GM18519 (cell line): ENCODE data around the gene PTCD1.

Experiments used
- ATAC-seq: cut with Tn5 transposase; IDR thresholded peaks from one replicate; pipeline ENCODE4 v1.9.1; 2021; ENCODE audit warnings: mild to moderate bottlenecking, moderate library complexity; ENCODE audit not compliant: unreplicated experiment, low FRiP score

Gene PTCD1

DNA sequence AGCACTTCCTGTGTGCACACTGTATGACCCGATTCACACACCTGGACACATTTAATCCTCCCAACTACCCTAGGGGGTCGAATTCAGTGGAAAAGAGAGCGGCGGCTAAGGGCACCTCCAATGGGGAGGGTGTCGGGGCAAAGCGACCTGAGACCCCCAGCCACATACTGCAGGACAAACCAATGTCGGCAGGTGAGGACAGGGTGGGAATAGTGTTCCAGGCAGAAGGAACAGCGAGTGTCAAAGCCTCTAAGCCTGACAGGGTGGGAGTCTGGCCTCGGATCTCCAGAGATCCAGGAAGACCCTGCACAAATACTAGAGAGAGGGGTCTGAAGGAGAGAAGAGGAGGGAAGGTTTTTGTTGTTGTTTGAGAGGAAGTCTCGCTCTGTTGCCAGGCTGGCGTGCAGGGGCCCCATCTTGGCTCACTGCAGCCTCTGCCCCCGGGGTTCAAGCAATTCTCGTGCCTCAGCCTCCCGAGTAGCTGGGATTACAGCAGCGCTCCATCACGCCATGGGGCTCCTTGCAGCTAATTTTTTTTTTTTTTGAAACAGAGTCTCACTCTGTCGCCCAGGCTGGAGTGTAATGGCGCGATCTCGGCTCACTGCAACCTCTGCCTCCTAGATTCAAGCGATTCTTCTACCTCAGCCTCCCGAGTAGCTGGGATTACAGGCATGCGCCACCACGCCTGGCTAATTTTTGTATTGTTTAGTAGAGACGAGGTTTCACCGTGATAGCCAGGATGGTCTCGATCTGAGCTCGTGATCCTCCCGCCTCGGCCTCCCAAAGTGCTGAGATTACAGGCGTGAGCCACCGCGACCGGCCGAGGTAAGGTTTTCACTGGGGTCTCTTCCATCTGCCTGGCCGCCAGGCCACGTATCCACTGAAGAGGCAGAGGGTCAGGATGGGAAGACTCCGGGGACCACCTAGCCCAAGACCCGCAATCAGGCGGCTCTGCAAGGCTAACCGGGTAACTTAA, 65.2 kb downstream of the PTCD1 start:
- no peak for ATAC-seq

DNA sequence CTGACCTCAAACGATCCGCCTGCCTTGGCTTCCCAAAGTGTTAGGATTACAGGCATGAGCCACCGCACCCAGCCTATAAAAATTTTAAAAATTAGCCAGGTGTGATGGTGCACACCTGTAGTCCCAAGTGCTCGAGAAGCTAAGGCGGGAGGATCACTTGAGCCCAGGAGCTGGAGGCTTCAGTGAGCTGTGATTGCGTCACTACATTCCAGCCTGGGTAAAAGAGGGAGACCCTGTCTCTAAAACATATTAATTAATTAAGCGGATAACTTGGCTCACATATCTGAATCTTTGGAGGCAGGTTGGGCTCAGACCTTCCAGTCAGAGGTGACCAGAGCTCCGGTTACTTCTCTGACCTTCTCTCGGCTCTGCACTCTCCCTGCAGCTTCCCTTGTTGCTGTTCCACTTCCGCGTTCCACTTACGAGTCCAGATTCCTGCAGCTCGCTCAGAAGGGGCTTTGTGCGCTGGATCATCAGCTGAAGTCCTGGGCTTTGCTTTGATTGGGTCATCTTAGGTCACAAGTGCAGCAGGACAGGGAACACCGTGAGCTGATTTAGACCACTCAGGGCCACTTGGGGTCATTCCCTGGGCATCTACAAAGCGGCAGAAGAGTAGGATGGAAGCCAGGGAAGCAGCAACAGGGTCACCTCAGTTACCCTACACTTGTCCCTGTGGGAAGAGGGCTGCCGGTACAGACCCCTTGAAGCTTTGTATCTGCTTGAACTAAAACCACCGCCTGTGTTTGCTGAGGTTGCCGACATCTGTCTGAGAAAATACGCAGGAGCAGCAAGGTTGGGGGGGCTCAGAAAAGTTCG, 66.1 kb downstream of the PTCD1 start:
- no peak for ATAC-seq

DNA sequence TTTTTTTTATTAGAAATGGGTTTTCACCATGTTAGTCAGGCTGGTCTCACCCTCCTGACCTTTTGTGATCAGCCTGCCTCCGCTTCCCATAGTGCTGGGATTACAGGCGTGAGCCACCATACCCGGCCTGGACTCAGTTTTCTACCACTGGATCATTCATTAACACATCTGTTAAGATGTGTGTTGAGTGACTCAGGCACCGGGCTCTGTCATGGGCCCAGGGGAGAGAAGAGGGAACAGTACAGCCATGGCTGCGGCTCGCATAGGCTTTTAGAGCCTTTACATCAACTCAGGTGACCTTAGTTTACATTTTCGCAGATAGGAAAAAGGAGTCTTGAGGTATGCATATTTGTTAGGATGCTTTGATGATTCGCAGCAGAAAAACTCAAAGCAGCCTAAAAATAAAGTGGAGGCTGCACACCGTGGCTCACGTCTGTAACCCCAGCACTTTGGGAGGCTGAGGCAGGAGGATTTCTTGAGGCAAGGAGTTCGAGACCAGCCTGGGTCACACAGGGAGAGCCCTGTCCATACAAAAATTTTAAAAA, 67.2 kb downstream of the PTCD1 start:
- no peak for ATAC-seq

- ATAC-seq: no peak
These were observed 68.7 kb downstream of the PTCD1 start for GRCh38 chr7:99369767-99370391.

- ATAC-seq: no peak
These were observed 69.7 kb downstream of the PTCD1 start for GRCh38 chr7:99368750-99369389.
